ACHN (cell line): ENCODE data around the gene PLA2G4E.

Experiments used
- DNase-seq: peaks from one replicate; pipeline ENCODE4 v3.0.0-alpha.2; 2015
- in situ Hi-C: cut with HindIII; loops from 2 replicates; pipeline ENCODE4 v1.10.0; 2017; ENCODE audit warnings: low sequenced_read_pairs, low pct_ligation_motif_present, low pct_unique_long_range_greater_than_20kb

PLA2G4E gene, protein sequence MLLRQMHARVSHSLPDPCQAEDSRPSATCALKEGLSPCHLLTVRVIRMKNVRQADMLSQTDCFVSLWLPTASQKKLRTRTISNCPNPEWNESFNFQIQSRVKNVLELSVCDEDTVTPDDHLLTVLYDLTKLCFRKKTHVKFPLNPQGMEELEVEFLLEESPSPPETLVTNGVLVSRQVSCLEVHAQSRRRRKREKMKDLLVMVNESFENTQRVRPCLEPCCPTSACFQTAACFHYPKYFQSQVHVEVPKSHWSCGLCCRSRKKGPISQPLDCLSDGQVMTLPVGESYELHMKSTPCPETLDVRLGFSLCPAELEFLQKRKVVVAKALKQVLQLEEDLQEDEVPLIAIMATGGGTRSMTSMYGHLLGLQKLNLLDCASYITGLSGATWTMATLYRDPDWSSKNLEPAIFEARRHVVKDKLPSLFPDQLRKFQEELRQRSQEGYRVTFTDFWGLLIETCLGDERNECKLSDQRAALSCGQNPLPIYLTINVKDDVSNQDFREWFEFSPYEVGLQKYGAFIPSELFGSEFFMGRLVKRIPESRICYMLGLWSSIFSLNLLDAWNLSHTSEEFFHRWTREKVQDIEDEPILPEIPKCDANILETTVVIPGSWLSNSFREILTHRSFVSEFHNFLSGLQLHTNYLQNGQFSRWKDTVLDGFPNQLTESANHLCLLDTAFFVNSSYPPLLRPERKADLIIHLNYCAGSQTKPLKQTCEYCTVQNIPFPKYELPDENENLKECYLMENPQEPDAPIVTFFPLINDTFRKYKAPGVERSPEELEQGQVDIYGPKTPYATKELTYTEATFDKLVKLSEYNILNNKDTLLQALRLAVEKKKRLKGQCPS

DNA sequence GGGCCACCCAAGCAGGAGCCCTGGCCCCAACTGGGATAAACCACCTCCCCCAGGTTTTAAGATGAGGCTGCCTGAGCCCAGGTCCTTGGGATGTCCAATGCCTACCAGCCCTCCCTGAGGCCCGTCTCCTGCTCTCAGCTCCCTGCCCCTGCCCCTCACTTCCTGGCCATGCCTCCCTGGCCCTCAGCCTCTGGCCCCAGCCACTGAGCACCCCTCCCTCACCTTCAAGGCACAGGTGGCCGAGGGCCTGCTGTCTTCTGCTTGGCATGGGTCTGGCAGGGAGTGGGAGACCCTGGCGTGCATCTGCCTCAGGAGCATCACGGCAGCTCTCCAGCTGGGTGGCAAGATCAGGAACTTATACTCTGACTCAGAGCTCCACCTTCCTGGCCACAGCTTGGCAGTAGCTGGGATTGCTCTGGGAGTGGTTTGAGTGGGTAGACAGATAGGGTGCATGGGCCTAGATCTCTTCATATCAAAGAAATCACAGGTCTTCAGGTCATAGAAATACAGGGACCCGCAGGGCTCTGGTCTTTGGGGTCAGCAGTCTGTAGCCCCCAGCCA is at the start of gene PLA2G4E:
Gene PLA2G4E (minus strand): TSS at position 330 of the 561 bp plus-strand sequence. CDS start 12 bp downstream, at position 318.
- no peak for DNase-seq
- in situ Hi-C loops, result no loop called here

DNA sequence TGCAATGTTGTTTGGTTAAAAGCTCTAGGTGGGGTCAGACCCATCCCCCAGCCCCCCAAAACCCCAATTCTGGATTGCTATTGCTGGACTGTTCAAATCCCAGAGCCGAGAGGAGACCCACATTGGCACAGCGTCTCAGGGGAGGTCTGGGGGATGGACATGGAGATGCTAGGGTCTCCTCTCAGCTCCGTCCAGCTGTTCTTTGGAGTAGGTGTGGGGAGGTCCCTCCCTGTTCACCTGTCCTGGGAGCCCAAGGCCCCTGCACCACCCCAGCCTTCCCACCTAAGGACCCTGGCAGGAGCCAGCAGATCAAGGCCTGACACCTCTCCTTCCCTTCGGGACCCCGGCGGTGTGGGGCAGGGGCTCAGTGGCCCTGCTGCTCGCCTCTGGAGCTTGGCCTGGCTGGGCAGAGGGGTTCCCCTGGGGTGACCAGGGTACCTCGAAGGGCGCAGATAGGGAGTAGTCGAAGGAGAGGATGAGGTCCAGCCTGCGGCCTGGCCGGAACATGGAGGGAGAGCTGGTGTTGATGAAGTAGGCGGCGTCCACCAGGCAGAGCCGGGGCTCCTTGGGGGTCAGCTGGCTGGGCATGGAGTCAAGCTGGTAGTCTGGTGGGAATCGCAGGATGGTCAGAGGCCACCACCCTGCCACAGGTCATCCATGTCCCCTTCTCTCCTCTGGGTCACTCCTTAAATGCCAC is 49.6 kb upstream of the PLA2G4E start:
- no peak for DNase-seq
- in situ Hi-C loops, result no loop called here

DNA sequence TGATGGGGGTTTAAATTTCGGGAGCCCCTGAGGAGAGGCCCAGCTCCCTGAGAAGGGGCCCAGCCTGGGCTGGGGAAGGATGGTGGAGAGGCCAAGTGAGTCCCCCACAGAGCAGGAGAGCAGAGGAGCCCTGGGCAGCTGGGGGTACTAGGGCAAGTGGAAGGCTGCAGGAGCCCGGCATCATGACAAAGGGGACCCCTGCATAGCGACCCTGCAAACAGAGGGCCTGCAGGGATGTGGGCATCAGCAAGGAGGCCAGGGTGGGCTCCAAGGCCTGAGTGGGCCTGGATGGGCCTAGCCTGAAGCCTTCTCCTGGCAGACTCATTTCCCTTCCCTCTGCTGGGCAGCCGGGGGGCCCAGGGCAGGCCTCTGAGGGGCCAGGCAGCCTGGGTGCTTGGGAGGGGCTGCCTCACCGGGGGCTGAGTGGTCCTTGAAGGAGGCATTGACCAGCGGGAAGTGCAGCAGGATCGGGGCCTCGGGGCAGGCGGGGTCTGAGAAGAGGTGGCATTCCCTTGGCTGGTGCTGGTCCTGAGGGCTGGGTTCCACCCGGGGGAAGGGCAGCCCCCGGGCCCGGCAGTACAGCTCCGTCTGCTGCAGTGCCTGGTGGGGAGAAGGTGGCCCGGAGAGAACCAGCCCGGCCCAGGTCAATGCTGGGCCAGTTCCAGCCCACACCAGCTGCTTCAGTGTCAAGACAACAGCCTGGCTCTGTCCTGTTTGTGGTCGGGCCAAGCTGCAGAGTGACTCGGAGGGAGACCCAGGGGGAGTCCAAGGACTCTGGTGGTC is 48.8 kb upstream of the PLA2G4E start:
- DNase-seq, result no peak
- in situ Hi-C loops, result no loop called here

DNA sequence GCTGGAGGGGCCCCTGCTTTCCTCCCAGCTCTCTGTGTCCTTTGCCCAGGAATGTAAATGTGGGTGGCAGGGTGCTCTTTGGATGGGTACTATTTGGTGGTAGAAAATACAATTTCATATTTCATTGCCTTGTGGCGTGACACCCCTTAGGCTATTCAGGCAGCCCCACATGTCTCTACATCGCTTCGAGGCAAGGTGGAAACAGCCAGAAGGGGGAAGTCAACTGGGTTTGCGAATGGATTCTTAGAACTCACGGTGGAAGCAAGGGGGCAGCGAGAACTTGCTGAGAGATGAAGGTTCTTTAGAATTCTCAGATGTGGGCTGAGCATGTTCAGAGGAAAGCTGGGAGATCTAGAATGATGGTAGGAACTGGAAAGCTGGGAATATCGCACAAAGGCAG is 48.2 kb upstream of the PLA2G4E start:
- no peak for DNase-seq
- in situ Hi-C loops, result no loop called here

DNA sequence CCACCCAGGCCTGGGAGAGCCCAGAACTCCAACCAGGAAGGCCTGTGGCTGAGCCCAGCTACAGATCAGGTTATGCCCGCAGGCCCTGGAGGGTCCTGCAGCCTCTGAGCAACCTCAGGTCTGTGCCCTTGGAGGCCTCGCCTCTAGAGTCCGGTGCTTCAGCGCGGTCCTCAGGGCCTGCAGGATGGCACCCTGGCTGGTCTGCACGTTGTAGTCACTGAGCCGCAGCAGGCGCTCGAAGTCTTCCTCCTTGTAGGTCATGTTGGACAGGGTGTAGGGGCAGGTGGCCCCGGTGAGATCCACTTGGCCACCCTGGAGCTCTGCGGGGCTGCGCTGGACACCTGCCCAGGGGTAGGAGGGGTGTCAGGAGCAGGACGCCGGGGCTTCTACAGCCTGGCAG is 47.8 kb upstream of the PLA2G4E start:
- in situ Hi-C loops, result no loop called here

DNA sequence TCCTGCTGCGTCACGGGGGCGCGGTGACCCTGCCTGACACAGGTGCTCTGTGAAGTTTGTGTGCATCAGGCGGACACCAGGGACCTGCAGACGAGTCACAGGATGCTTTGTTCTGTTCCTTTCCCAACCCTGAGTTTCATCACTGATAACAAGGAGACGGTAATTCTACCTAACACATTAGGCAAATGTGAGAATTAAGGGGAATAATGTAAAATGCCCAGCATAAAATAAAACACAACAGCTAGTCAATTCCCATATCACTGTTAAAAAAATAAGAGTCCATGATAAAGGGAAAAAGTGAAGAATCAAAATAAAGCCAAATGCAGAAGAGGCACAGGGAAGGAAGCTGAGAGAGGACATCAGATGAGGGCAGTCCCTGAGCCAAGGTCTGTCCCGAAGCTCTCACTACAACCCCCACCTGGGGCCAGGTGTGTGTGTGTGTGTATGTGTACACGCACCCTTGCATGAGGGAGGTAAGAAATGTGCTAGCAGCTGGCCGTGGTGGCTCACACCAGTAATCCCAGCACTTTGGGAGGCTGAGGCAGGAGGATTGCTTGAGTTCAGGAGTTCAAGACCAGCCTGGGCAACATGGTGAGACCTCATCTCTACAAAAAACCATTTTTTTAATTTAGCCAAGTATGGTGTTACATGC is 46.0 kb upstream of the PLA2G4E start:
- in situ Hi-C loops, result no loop called here
- no peak for DNase-seq

More for the DNA sequence above, 47.8 kb upstream of the PLA2G4E start:
- no peak for DNase-seq

DNA sequence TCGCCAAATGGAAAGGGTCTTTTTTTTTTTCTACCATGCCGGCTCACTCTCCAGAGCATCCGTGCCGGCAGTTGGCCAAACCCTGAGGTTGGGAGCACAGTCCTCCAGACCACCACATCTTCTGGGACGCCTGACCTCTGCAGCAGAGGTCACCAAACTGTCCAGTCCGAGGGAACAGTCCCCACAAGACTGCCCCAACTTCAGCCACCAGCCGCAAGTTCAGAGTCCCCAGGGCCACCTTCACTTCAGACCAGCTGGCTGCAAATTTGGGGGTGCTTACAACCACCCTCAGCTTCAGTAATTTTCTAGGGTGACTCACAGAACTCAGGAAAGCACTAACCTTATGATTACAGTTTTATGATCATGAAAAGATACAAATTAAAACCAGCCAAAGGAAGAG is 44.6 kb upstream of the PLA2G4E start:
- DNase-seq, result no peak
- in situ Hi-C loops, result no loop called here

DNA sequence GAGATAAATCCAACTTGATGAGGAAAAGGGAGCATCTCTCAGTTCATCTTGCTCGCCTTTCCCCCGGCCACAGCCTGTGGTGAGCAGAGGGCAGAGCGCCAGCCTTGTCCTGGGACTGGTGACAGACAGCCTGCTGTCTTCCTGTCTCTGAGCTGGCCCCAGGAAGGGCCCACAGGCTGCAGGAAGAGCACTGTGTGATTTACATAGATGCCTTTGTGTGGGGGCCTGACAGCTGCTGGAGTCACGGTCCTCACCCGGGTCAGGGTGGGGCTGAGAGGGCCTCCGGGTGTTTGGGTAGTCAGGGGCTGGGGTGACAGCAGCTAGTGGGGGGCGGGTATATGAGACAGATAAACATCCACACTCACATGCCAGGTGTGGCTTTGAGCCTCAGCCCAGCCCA is 44.2 kb upstream of the PLA2G4E start:
- in situ Hi-C loops, result no loop called here
- DNase-seq, result no peak

DNA sequence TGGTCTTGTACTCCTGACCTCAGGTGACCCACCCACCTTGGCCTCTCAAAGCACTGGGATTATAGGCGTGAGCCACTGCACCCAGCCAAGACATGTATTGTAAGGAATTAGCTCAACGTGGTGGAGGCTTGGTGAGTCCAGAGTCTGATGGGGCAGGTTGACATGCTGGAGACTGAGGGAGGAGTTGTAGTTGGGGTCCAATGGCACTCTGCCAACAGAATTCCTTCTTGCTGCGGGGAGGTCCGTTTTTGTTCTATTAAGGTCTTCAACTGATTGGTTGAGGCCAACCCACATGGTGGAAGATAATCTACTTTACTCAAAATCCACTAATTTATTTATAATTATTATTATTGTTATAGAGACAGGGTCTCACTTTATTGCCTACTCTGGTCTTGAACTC is 43.4 kb upstream of the PLA2G4E start:
- in situ Hi-C loops, result no loop called here
- no peak for DNase-seq

DNA sequence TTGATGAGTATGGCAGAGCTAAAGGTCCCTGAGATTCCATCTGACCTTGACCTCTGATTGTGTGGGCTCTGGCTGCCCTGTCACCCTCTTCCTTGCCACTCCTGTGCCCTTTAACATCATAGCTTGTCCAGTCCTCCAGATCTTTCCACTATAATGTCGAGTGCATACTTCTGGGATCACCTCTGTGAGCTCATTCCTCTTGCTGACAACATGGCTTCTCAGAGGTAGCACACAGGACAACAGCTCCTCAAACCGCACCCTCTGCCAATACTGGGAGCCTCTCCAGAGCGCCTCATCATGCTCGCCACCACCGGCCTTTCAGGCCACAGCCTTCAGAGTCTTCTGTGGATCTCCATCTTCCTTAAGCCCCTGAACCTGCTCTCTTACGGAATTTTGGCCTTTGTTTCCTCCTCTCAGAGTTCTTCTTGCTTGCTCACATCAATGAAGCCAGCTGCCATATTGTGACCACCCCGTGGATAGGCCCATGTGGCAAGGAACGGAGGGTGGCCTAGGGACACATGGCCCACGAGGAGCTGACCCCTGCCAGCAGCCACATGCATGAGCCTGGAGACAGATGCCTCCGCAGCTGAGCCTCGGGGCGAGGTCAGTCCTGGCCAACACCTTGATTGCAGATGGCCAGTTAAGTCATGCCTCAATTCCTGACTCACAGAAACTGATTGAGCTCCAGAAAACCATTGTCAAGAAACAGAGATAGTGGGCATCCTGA is 42.4 kb upstream of the PLA2G4E start:
- in situ Hi-C loops, result no loop called here
- DNase-seq, result no peak

DNA sequence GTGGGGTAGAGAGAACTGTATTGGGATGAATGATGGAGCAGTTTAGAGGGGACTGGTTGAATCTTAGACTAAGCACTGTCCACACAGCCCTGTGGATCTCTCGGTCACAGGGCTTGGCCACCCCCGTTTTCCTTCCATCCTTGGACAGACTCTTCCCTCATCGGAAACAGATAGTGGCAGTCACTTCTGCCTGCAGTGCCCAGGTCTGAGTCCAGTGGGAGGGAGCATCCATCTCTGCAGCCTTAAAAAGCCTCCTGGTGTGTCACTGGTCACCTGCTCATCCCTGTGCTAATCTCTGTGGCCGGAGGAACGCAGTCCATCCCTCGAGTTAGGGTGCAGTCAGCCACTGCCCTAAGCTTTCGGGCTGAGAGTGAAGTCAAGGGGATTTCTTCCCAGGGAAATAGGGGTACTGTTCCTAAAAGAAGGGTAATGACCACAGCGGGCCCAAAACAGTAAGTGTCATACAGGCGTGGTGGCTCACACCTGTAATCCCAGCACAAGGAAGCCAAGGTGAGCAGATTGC is 41.5 kb upstream of the PLA2G4E start:
- no peak for DNase-seq
- in situ Hi-C loops, result no loop called here

DNA sequence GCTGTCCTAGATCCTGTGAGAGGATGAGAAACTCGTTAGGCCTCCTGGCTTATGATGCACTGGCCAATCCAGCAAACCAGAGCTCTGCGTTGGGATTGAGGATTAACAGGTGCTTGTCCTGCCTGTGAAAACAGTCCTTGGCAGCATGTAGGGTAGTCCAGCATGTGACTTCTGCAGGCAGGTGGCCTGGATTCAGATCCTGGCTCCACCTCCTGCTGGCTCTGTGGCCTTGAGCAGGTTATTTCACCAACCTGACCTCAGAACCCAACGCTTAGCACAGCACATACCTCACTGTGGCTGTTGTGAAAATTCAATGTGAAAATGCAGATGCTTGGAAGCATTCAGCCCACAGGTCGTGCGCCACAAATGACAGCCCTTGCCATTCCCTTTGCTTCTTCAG is 40.0 kb upstream of the PLA2G4E start:
- in situ Hi-C loops, result no loop called here
- DNase-seq, result no peak

DNA sequence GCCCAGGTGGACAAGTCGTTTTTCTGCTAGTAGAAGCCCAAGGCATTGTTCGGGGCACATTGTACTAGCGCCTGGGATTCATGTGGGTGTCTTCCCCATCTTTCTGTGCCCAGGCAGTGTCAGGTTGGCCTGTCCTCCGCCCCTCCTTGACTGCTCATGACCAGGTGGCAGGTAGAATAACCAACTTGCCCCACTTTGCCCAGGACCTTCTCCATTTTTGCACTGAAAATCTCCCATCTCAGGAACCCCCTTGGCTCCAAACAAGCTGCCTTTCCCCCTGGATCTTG is 39.6 kb upstream of the PLA2G4E start:
- in situ Hi-C loops, result no loop called here
- DNase-seq, result no peak

DNA sequence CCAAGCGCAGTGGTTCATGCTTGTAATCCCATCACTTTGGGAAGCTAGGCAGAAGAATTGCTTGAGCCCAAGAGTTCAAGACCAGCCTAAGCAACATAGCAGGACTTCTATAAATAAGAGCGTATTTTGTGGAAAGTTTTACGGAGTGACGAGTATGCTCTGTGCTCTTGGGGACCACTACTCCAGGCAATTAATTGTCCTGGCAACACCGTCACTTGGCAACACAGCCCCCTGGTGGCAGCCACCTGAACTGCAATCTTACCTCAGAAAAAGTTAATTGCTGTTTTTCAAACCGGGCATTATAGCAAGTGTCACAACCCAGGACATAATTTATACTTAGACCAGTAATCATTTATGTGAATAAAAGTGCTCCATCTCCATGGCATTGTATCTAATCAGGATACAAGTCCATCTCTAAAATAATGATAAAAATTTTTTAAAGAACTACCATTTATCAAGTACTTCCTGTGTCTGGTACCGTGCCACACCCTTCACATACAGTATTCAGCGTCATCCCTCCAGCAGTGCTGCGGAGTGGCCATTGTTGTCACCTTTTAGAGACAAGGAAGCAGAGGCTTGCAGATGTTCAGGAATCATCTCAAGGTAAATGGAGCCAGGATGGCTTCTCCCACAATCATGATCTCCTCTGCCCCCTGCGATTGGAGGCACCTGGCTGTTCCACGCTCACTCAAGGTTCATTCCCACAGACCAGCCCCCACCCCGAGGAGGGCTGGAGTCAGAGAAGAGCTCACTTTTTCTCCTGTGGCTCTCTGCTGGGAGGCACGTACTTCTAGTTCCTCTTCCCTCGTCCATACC is 39.0 kb upstream of the PLA2G4E start:
- peak; percentile 43 for DNase-seq
- in situ Hi-C loops, result no loop called here

DNA sequence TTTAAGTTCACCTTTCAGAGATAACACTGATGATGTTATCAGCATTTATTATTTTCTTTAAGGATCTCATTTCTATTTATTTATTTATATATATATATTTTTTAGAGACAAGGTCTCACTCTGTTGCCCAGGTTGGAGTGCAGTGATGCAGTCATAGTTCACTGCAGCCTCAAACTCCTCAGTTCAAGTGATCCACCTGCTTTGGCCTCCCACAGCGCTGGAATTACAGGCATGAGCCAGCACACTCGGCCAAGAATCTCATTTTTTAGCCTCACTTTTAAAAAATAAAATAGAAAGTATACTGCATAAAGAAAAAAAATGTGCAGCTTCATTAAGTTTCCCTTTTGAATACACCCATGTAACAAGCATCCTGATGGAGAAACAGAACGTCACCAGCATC is 37.9 kb upstream of the PLA2G4E start:
- in situ Hi-C loops, result no loop called here

DNA sequence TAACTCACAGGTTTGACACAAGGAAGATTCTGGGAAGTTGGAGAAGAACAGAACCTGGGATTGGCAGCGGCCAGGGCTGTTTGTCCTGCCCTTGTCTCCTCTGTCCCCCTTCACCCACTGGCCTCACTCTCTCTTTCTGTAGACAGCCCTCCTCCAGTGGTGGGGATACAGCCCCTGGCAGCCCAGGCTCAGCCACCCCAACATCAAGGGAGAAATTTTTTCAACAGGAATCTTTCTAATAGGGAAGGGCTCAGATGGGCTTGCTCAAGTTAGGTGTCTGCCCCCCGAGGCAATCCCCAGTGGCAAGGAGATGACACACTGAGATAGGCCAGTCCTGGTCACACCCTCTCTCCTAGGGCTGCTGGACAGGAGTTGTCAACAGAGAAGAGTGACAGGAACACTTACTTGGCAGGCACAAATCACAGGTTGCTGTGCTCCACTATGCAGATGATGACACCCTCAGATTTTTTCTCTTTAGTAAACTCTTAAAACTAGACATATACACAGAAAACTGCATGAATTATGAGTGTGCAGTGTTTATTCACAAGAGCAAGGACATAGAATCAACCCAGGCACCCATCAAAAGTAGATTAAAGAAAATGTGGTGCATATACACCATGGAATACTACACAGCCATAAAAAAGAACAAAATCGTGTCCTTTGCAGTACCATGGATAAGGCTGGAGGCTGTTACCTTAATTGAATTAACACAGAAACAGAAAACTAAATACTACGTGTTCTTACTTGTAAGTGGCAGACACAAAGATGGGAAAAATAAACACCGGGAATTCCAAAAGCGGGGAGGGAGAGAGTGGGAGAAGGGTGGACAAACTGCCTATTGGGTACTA is 37.2 kb upstream of the PLA2G4E start:
- no peak for DNase-seq
- in situ Hi-C loops, result no loop called here

More for the DNA sequence above, 37.9 kb upstream of the PLA2G4E start:
- no peak for DNase-seq
